ENCODE measurements around the gene CBFA2T3. TPM values are rescaled to one million over a fixed set of nuclear protein-coding genes. Genes with fewer than 3 reads are reported as not detected.
A peak's percentile ranks its signal among the peaks of the same experiment; 100 is the strongest.

CBFA2T3 gene
- total and polyA plus RNA-seq, 7 experiments from 2014 or later = 0.14 to 25.2 (median 0.38) TPM; not detected in 1

DNA sequence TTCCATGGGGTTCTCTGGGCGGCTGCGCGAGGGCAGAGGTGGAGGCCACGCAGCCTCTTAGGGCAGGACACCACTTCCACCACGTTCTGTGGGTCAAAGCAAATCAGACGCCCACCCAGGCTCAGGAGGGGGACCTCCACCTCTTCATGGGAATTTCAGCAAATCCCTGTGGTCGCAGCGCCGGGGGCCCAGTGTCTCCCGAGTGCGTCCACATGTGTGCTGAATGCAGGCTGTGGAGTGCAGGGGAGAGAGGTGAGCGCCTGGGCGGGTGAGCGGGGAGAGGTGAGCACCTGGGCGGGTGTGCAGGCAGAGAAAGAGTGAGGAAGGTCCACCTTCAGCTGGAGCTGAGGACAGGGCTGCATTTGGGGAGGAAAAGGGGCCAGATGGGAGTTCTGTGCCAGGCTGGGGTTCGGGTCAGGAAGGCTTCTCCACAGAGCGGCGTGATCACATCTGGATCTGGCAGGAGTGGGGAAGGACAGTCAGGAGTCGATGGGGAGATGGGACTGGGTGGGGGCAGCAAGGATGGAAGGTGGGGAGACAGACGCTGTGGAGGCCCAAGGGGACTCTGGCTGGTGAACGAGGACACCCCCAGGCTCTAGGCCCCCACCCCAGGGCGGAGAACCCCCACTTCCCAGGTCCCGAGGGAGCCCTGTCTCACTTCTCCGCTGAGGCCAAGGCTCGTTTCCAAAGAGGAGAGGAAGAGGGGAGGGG is 36.8 kb upstream of the CBFA2T3 start:
- Histone ChIP-seq H3K4me3 (ENCODE audit: low read length) (no peak overlapping the region), H3K36me3 (ENCODE audit: control insufficient read depth in 2 of 3, insufficient read depth in 3 of 3, low read length in 3 of 3) (no peaks in the 10 kb centered on the region), H3K4me1 (ENCODE audit: control insufficient read depth in 2 of 2, insufficient read depth in 2 of 2, low read length in 2 of 2) (no peaks in the 10 kb centered on the region), H3K27ac (ENCODE audit: low read depth, low read length) (no peak overlapping the region), H3K9me3 (ENCODE audit: control insufficient read depth in 2 of 3, low read length in 3 of 3) (no peaks in the 10 kb centered on the region), H3K27me3 (ENCODE audit: control insufficient read depth in 2 of 2, insufficient read depth in 2 of 2, low read length in 2 of 2) (no peaks in the 10 kb centered on the region)
- H3K27ac Mint-ChIP-seq = no peak overlapping the region
- peaks cover 0 to 5% (median 0%) of the 10 kb centered on the region in 5 donors for H3K36me3 Mint-ChIP-seq
- ChIA-PET CTCF (no interaction called here), POLR2A (no interaction called here)
- DNase-seq (no peak), ATAC-seq (no peak)
- peaks cover 5 to 31% (median 21%) of the 10 kb centered on the region in 5 donors for H3K27me3 Mint-ChIP-seq
- H3K9me3 Mint-ChIP-seq = peaks cover 0 to 24% (median 5%) of the 10 kb centered on the region in 11 donors
- H3K4me1 Mint-ChIP-seq = peaks cover 0 to 7% (median 2%) of the 10 kb centered on the region in 7 donors
- intact Hi-C loops (cut with micrococcal nuclease) = no loop called here
- H3K4me3 Mint-ChIP-seq = no peak overlapping the region

GRCh38 chr16:89013111-89013510 is 36.1 kb upstream of the CBFA2T3 start:
- peaks cover 0 to 24% (median 5%) of the 10 kb centered on the region in 11 donors for H3K9me3 Mint-ChIP-seq
- H3K27ac Mint-ChIP-seq = no peak overlapping the region
- POLR2A ChIA-PET = no interaction called here
- no peak overlapping the region for H3K4me3 ChIP-seq (ENCODE audit: low read length)
- no peak overlapping the region for H3K4me3 Mint-ChIP-seq
- intact Hi-C loops (cut with micrococcal nuclease) = no loop called here
- H3K27ac ChIP-seq (ENCODE audit: low read depth, low read length) = no peak overlapping the region
- H3K36me3 ChIP-seq (ENCODE audit: control insufficient read depth in 2 of 3, insufficient read depth in 3 of 3, low read length in 3 of 3) = no peaks in the 10 kb centered on the region
- H3K9me3 ChIP-seq (ENCODE audit: control insufficient read depth in 2 of 3, low read length in 3 of 3) = no peaks in the 10 kb centered on the region
- DNase-seq = no peak
- peaks cover 0 to 7% (median 2%) of the 10 kb centered on the region in 7 donors for H3K4me1 Mint-ChIP-seq
- peaks cover 0 to 5% (median 0%) of the 10 kb centered on the region in 5 donors for H3K36me3 Mint-ChIP-seq
- peaks cover 5 to 35% (median 21%) of the 10 kb centered on the region in 5 donors for H3K27me3 Mint-ChIP-seq
- ATAC-seq = no peak
- no peaks in the 10 kb centered on the region for H3K27me3 ChIP-seq (ENCODE audit: control insufficient read depth in 2 of 2, insufficient read depth in 2 of 2, low read length in 2 of 2)
- CTCF ChIA-PET = no interaction called here
- H3K4me1 ChIP-seq (ENCODE audit: control insufficient read depth in 2 of 2, insufficient read depth in 2 of 2, low read length in 2 of 2) = no peaks in the 10 kb centered on the region

- Mint-ChIP-seq H3K27ac (no peak overlapping the region), H3K4me3 (no peak overlapping the region), H3K4me1 (peaks cover 0 to 7% (median 2%) of the 10 kb centered on the region in 7 donors), H3K27me3 (peaks cover 5 to 35% (median 23%) of the 10 kb centered on the region in 5 donors), H3K36me3 (peaks cover 0 to 5% (median 0%) of the 10 kb centered on the region in 5 donors), H3K9me3 (peaks cover 0 to 24% (median 5%) of the 10 kb centered on the region in 11 donors)
- POLR2A ChIA-PET = no interaction called here
- intact Hi-C loops (cut with micrococcal nuclease) = no loop called here
- Histone ChIP-seq H3K4me1 (ENCODE audit: control insufficient read depth in 2 of 2, insufficient read depth in 2 of 2, low read length in 2 of 2) (no peaks in the 10 kb centered on the region), H3K4me3 (ENCODE audit: low read length) (no peak overlapping the region), H3K36me3 (ENCODE audit: control insufficient read depth in 2 of 3, insufficient read depth in 3 of 3, low read length in 3 of 3) (no peaks in the 10 kb centered on the region), H3K27me3 (ENCODE audit: control insufficient read depth in 2 of 2, insufficient read depth in 2 of 2, low read length in 2 of 2) (no peaks in the 10 kb centered on the region), H3K9me3 (ENCODE audit: control insufficient read depth in 2 of 3, low read length in 3 of 3) (no peaks in the 10 kb centered on the region), H3K27ac (ENCODE audit: low read depth, low read length) (no peak overlapping the region)
- no peak for DNase-seq
- ATAC-seq = no peak
- CTCF ChIA-PET = interaction anchor here (0.6 kb wide), 1 partner anchor 239 kb away, joined by 3 read pairs; no protein-coding TSS in a partner anchor
These were observed 35.6 kb upstream of the CBFA2T3 start for GRCh38 chr16:89012622-89012995.

DNA sequence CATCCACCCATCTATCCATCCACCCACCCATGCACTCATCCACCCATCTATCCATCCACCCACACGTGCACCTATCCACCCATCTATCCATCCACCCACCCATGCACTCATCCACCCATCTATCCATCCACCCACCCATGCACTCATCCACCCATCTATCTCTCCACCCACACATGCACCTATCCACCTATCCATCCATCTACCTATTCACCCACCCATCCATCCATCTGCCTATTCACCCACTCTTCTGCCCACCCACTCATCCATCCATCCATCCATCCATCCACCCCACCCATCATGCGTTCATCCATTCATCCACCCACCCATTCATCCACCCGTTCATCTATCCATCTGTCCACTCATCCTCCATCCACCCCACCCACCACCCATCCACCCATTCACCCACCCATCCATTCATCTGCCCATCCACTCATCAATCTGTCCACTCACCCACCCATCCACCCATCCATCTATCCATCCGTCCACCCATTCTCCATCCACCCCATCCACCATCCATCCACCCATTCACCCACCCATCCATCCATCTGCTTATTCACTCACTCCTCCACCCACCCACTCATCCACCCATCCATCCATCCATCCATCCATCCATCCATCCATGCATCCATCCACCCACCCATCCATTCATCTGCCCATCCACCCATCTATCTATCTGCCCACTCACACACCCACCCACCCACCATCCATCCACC is 35.1 kb upstream of the CBFA2T3 start:
- Mint-ChIP-seq H3K27me3 (peaks cover 8 to 35% (median 27%) of the 10 kb centered on the region in 5 donors), H3K4me1 (peaks cover 0 to 7% (median 2%) of the 10 kb centered on the region in 7 donors), H3K4me3 (no peak overlapping the region), H3K36me3 (peaks cover 0 to 8% (median 0%) of the 10 kb centered on the region in 5 donors), H3K27ac (no peak overlapping the region), H3K9me3 (peaks cover 0 to 24% (median 5%) of the 10 kb centered on the region in 11 donors)
- no peaks in the 10 kb centered on the region for H3K9me3 ChIP-seq (ENCODE audit: control insufficient read depth in 2 of 3, low read length in 3 of 3)
- no peak overlapping the region for H3K27ac ChIP-seq (ENCODE audit: low read depth, low read length)
- H3K36me3 ChIP-seq (ENCODE audit: control insufficient read depth in 2 of 3, insufficient read depth in 3 of 3, low read length in 3 of 3) = no peaks in the 10 kb centered on the region
- H3K27me3 ChIP-seq (ENCODE audit: control insufficient read depth in 2 of 2, insufficient read depth in 2 of 2, low read length in 2 of 2) = no peaks in the 10 kb centered on the region
- POLR2A ChIA-PET = no interaction called here
- no peak for ATAC-seq
- CTCF ChIA-PET = interaction anchor here (0.6 kb wide), 1 partner anchor 239 kb away, joined by 3 read pairs; no protein-coding TSS in a partner anchor
- intact Hi-C loops (cut with micrococcal nuclease) = no loop called here
- H3K4me3 ChIP-seq (ENCODE audit: low read length) = no peak overlapping the region
- no peak for DNase-seq
- H3K4me1 ChIP-seq (ENCODE audit: control insufficient read depth in 2 of 2, insufficient read depth in 2 of 2, low read length in 2 of 2) = no peaks in the 10 kb centered on the region

DNA sequence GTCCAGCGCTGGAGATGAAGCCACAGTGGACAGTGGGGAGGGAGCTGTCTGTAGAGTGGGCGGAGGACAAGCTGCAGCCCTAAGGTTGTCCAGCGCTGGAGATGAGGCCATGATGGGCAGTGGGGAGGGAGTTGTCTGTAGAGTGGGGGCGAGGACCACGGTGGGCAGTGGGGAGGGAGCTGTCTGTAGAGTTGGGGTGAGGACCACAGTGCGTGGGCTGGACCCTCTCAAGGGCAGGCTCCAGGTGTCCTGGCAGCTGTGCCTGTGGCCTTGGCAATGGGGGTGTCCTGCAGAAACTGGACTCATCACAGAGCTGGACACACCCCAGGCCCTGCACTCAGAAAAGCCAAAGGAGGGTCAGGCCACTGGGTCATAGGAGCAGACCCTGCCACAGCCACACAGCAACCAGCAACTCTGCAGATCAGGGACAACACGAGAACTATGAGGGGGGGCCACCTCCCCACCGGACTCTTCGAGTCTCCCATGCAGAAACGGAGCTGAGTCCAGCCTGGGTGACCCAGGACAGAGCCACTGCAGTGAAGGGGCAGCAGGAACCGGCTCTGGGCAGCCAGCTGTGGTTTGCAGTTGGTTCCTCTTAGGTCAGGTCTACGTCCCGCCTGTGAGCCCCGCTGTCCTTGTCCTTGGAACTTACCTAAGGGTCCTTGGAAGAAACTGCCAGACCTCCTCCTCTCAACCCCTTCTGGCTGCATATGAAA is 33.4 kb upstream of the CBFA2T3 start:
- Histone ChIP-seq H3K27ac (ENCODE audit: low read depth, low read length) (no peak overlapping the region), H3K9me3 (ENCODE audit: control insufficient read depth in 2 of 3, low read length in 3 of 3) (no peaks in the 10 kb centered on the region), H3K4me3 (ENCODE audit: low read length) (no peak overlapping the region), H3K4me1 (ENCODE audit: control insufficient read depth in 2 of 2, insufficient read depth in 2 of 2, low read length in 2 of 2) (no peaks in the 10 kb centered on the region), H3K36me3 (ENCODE audit: control insufficient read depth in 2 of 3, insufficient read depth in 3 of 3, low read length in 3 of 3) (no peaks in the 10 kb centered on the region), H3K27me3 (ENCODE audit: control insufficient read depth in 2 of 2, insufficient read depth in 2 of 2, low read length in 2 of 2) (no peaks in the 10 kb centered on the region)
- peaks cover 0 to 12% (median 5%) of the 10 kb centered on the region in 11 donors for H3K9me3 Mint-ChIP-seq
- H3K36me3 Mint-ChIP-seq = peaks cover 0 to 8% (median 0%) of the 10 kb centered on the region in 5 donors
- ATAC-seq (no peak), DNase-seq (no peak)
- intact Hi-C loops (cut with micrococcal nuclease) = no loop called here
- no peak overlapping the region for H3K4me3 Mint-ChIP-seq
- ChIA-PET POLR2A (no interaction called here), CTCF (no interaction called here)
- peaks cover 8 to 44% (median 27%) of the 10 kb centered on the region in 5 donors for H3K27me3 Mint-ChIP-seq
- peaks cover 0 to 7% (median 2%) of the 10 kb centered on the region in 7 donors for H3K4me1 Mint-ChIP-seq
- peak overlapping the region in 1 of 9 donors; percentile 45 for H3K27ac Mint-ChIP-seq

GRCh38 chr16:89009343-89010209 is 32.6 kb upstream of the CBFA2T3 start:
- ATAC-seq (peak; percentile 53), DNase-seq (peak in 4 of 9 donors; percentile 33 to 51 (median 40))
- peaks cover 0 to 8% (median 0%) of the 10 kb centered on the region in 5 donors for H3K36me3 Mint-ChIP-seq
- Histone ChIP-seq H3K9me3 (ENCODE audit: control insufficient read depth in 2 of 3, low read length in 3 of 3) (no peaks in the 10 kb centered on the region), H3K27ac (ENCODE audit: low read depth, low read length) (no peak overlapping the region), H3K4me1 (ENCODE audit: control insufficient read depth in 2 of 2, insufficient read depth in 2 of 2, low read length in 2 of 2) (no peaks in the 10 kb centered on the region), H3K36me3 (ENCODE audit: control insufficient read depth in 2 of 3, insufficient read depth in 3 of 3, low read length in 3 of 3) (no peaks in the 10 kb centered on the region), H3K27me3 (ENCODE audit: control insufficient read depth in 2 of 2, insufficient read depth in 2 of 2, low read length in 2 of 2) (no peaks in the 10 kb centered on the region), H3K4me3 (ENCODE audit: low read length) (no peak overlapping the region)
- ChIA-PET POLR2A (no interaction called here), CTCF (no interaction called here)
- peak overlapping the region in 3 of 9 donors; percentile 45 to 86 (median 79) for H3K27ac Mint-ChIP-seq
- H3K27me3 Mint-ChIP-seq = peaks cover 14 to 50% (median 33%) of the 10 kb centered on the region in 5 donors
- intact Hi-C loops (cut with micrococcal nuclease) = no loop called here
- peaks cover 0 to 7% (median 2%) of the 10 kb centered on the region in 7 donors for H3K4me1 Mint-ChIP-seq
- H3K9me3 Mint-ChIP-seq = peaks cover 0 to 12% (median 5%) of the 10 kb centered on the region in 11 donors
- H3K4me3 Mint-ChIP-seq = no peak overlapping the region
